Embryonic facial prominence (tissue), 1 donor: ENCODE data around the gene HPSE2.
A peak's percentile ranks its signal among the peaks of the same experiment; 100 is the strongest.

Experiments
- DNase-seq: peaks from one replicate; pipeline ENCODE4 v3.0.0-alpha.2; 2016; ENCODE audit errors: extremely low spot score

Gene HPSE2

GRCh38 chr10:98415731-98416119, 819.9 kb downstream of the HPSE2 start:
- no peak for DNase-seq

- peak; percentile 73 for DNase-seq
Observed at GRCh38 chr10:98414932-98415730, 820.5 kb downstream of the HPSE2 start, which contains the start of gene PYROXD2. Gene PYROXD2 (minus strand): TSS chr10:98415182. CDS start chr10:98415135, 47 bp downstream.

GRCh38 chr10:98414578-98414931, 821.1 kb downstream of the HPSE2 start:
- peak; percentile 6 for DNase-seq

- no peak for DNase-seq
Observed at GRCh38 chr10:98411768-98412167, 823.9 kb downstream of the HPSE2 start.

- DNase-seq, result no peak
Observed at GRCh38 chr10:98411166-98411565, 824.5 kb downstream of the HPSE2 start.

- DNase-seq, result no peak
Observed at GRCh38 chr10:98410759-98411158, 824.9 kb downstream of the HPSE2 start.

- DNase-seq, result no peak
Observed at GRCh38 chr10:98410135-98410743, 825.4 kb downstream of the HPSE2 start.

GRCh38 chr10:98408799-98409198, 826.9 kb downstream of the HPSE2 start:
- DNase-seq, result no peak

GRCh38 chr10:98407744-98408241, 827.9 kb downstream of the HPSE2 start:
- no peak for DNase-seq
